NK-92 (cell line): ENCODE results near the gene OPCML.

Source experiments
- DNase-seq: peaks from one replicate; lab custom pipeline; 2025; ENCODE audit not compliant: unreplicated experiment; lab: John Stamatoyannopoulos, UW

The OPCML gene

DNA sequence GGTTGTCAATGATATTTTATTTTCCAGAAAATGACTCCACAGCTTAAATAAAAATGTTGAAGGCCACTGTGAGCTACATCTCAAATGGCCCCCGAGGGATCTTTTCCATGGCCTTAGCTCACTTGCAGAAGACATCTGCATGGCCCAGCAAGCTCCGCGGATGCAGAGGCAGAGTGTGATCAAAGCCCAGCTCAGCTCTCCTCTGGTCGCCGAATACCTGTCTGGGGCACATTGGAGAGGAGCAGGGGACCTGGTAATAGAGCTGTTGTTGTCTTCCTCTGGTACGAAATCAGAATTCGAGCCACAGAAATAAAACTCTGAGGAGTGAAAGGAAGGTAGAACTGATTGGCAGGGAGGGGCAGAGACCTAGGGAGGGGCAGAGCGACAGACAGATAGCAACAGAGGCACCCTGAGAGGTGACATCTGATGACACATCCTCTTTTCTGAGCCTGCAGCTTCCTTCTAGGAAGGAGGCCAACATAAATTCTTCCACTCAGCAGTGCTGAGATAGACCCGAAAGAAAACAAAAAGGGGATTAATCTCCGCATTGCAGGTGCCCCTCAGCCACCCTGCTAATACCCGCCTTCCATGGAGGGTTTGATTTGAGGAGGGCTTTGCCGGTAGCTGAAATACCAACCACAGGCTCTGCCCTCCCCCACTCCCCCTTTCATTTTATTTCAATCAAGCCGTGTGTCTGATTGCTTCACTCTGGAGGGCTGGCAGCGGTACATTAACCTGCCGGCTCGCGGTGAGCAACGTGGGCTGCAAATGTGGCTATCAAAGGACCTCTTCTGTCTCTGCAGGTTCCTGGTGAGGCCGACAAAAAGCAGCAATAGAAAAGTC lies 759.4 kb downstream of the OPCML start:
- DNase-seq: no peak

DNA sequence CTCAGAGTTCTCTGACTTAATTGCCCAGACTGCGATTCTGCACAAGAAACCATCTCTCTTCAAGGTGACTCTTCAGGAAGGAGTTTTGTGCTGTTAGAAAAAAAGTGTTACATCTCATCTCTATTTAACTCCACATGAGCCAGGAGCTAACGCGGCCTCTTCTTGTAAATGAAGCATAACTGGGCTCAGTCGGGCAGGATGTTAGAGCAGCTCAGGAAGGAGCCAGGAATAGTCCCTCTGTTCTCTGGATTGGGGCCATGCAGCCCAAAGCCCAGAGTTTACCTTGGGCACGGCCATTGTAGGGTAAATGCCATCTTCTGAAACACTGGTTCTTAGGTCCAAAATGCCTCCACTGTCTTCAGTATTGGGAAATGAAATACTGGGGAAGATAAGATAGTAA lies 760.6 kb downstream of the OPCML start:
- no peak for DNase-seq

DNA sequence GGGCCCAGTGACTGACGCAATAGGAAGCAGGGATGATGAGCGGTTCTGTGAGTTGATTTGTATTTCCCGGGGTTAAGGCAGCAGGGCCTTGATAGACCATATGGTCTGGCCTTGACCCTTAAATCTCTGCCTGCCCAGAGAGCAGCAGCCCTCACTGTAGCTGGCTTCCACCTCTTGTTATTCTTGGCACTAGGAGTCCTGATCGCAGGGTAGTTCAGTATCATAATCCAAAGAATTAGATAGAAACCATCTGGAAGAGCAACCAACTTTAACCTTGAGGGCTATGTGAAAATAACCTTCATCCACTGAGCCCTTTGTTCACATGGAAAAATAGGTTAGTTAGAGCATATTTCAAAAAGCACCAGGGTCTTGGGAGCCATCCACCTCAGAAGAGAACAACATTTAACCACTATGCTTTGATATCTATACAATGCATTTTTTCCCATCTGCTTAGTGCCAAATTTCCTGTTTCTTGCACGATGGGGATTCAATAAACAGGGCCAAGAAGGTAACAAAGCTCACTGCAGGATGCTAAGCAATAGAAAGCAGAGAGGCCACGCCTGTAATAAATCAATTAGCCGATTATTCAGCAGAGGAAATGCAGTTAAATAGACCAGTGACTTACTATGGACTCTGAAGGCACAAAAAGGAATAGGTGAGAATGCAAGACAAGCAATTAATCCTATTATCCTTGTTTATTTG lies 761.3 kb downstream of the OPCML start:
- DNase-seq: no peak

DNA sequence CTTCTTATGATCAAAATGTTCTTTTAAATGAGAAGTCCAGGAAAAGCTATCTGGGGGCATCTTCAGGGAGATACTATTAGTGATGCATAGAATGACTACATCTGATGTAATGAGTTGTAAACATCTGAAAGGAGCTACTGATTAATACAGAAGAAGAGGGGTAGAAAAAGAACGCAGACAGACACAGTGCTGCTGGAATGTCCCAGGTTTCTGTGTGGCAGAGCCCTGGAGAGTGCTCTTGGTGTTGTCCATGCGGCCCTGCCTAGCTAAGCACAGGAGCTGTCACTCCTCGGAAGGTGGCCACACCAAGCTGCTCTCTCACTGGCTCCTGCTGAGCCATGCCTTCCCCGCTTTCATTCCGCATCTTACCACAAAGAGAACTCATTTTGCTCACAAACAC lies 768.8 kb downstream of the OPCML start:
- DNase-seq: no peak

DNA sequence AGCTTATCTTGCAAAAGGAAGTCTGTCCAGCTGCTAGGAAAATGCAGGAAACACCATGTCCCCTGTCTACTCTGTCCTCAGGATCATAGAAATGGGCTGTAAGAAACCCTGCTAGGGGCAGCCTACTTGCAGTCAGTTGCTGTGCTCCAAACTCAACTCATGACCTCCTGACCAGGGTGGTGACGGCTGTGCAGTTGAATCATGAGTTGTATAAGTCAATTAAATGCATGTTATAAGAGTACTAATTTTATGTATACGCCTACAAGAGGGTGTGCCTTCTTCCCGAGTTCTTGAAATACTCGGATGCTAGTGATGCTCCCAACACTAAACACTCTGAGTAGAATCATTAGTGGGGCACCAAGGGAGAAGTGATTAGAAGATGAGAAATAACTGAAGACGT lies 776.4 kb downstream of the OPCML start:
- DNase-seq: no peak

DNA sequence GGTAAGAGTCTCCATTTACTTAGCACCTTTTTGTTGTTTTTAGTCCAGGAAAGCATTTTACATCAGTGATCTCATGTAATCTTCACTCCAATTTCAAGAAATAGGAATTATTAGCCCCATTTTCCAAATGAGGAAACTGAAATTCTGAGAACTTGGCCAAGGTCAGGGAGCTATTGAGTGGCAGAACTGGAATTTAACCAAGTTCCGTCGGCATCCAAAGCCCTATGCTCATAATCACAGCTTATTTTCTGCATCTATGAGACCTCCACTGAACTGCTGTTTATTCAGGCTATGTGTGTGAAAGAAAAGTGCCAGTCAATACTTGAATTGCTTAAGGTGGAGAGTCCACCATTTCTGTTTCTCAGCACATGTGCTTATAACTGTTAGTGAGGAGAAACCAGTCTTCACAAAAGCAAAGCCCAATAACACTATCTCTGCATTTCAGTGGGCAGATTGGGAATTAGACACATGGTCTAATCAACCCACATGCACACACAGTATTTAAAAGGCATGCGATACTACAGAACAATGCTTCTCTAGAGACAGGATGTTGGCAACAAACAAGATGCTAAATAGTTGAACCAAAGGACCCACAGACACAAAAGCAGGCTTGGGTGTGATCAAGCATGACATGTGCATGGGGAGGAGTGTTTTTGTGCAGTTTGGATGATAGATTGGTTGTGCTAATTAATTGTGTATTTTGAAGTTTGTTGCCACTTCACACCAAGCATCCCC lies 780.6 kb downstream of the OPCML start:
- no peak for DNase-seq

DNA sequence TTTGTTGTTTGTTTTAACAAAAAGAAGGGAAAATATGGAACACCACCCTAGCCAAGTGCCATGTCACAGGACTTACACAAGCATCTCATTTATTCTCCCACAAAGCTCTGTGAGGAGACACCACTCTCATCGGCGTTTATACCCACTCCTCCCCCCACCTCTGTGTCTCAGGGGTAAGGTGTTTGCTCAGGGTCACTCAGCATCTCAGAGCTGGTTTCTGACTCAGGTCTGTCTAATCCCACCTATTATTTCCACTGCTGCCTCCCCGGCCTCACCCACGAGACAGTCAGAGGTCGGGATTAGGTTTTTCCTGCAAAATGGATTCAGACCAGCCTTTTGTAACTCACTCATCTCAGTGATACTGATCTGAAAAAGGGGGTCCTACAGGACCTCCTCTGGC lies 786.0 kb downstream of the OPCML start:
- no peak for DNase-seq

DNA sequence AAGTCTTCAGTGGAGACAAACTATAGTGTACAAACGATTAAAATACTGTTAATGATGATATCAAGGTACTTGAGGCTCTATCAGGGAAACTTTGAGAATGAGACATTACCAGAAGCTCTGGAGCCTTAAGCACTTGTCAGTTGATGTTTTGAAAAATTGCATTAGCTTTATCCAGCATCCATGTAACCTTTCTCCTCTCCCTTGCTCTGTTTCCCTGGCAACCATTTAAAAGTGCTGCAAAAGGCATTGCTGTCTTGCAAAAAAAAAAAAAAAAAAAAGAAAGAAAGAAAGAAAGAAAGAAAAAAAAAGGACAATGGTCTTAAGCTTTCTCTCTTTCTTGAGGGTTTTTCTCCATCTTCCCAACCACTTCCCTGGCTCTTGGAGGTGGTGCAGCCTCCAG lies 787.0 kb downstream of the OPCML start:
- DNase-seq: no peak

DNA sequence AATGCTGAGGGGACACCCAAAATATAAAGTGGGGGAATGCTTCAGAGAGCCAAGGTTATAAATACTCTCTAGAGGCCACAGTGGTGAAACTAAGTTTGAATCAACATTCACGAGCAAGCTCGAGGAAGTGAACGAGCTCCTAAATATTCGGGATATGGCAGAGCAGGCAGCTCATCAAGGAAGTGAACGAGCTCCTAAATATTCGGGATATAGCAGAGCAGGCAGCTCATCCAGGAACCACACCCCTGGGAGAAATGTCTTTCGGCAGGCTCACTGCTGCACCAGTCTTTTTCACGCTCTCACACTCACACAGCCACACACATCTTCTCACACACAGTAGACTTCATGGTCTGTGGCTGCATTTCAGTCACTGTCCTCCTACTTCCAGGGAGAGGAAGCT lies 787.5 kb downstream of the OPCML start:
- DNase-seq: no peak

DNA sequence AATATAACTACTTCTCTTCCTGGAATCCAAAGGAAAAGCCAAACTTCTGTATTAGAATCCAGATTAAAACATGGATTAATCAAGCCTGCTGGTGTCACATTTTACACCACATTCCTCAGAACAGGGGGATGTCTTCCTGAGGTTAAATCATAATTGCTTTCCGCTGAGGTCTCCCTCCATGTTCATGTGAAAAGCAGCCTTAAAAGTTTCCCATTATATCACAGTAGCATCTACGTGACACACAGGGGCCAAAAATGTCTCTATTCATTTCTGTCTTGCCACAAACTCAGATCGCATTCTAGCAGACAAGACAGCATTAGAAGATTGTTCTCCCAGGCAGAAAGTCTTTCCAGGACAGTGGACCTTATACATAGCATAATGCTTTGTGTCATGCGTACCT lies 788.7 kb downstream of the OPCML start:
- no peak for DNase-seq

DNA sequence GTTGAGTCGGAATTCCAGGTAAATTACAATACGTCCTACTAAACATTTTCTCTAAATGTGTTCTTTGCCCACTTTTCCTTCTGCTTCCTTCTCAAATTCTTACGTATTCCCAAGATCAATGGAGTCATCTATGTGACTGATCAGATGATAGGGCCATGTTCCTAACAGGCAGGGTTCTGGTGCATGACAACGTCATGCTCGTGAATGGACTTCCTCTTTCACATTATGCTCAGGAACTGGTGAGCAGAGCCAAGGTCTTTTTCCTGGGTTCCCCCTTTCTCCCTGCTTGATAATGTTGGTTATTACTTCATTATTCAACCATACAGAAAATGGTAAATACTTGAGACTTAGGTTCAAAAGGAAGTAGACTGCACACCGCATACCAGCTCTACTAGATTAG lies 789.4 kb downstream of the OPCML start:
- no peak for DNase-seq

DNA sequence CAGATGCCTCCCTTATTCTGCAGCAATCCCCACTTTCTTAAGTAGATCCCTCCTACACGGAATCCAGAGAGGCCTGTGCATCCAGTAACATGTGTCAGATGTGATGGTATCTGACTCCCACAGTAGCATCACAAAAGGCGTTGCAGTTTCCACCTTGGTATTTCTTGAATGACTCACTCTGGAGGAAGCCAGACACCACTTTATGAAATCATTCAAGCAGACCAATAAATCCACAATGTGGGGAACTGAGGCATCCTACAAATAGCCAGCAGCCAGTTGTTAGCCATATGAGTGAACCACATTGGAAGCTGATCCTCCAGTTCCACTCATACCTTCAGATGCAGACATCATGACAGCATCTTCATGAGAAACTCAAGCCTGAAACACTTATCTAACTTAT lies 798.1 kb downstream of the OPCML start:
- DNase-seq: no peak

DNA sequence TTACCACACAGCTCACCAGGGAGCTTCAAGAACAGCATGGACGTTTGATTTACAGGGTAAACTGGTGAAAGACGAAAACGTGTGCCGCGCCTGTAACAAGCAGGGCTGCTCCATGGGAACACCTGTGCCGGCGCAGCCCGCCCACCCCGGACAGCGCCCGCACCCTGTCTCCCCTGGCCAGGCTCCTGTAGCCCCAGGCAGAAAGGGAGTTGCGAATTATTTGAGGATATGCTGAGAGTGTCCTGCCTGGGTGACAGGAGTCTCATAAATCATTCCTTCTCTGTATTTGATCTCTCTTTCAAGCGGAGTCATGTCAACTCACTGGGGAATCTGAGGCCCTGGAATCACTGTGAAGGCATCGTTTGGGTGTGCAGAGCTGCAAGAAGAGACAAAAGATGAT lies 804.3 kb downstream of the OPCML start:
- no peak for DNase-seq

DNA sequence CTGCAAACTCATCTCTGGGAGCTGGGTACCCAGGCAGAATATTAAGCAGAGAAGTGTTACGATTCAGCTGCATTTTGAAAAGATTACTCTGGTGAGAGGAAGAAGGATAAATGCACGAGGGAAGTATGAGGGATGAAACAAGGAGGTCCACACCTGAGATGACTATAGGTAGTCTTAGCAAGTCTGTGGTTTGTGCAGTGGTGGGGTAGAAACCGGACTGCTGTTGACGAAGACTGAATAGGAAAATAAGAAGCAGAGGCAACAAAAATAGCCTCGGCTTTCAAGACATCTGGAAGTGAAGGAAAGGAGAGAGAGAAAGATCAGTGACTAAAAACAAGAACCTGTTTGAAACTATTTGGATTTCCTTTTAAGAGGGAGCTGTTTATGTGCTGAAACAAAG lies 810.8 kb downstream of the OPCML start:
- DNase-seq: no peak

DNA sequence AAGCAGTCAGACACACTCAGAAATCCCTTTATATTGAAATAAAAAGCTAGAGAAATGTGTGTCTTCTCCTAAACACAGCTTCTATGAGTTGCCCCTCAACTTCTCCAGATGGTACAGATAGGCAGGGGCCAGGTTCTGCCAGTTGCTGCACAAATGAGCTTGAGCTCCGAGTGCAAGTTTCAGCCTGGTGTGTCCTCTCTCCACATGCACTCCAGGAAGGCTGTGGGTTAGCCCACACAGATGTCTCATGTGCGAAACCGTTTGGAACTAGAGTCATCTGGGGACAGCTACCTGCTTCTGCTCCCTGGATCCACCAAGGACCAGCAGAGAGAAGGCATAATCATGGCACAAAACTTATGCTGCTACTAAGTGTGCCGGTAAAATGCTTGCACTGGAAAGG lies 812.6 kb downstream of the OPCML start:
- no peak for DNase-seq

DNA sequence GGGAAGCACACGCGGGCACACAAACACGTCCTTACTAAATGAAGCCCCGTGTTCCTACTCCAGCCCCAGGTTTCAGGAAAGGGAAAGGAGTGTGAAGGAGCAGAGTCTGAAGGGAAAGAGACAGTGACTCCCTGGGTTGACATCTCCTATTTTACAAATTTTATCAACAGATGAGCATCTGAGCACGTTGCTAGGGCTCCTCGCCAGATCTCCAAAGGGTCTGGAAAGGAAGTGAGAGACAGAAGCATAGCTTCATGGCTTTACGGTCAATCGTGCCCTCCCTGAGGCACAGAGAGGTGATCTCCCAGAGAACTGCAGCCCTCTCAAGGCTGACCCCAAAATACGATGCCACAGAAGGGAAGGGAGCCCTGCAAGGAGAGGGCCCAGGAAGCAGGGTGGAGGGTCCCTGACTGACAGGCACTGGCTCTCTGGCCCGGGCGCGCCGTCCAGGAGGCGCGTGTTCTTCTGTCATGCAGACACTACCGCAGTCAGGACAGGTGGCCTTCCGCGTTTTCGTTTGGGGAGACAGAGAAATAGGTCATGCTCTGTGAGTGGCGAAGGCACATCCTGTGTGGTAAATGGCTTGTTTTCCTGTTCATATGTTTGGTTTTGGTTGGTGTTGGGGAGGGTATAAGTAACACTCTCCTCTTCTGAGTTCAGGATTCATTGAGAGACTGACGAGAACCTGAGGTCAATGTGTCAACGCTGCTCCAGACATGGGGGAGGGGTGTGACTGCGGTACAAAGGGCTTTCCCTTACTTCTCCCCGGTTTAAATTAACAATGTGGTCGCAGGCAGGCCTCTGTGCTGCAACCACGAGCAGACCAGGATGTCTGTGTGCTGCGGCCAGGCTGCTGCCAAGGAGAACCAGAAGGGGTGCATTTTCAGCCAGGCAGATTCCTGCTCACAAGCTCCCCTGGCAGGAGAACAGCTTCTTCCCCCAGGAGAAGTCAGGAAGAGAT lies 813.3 kb downstream of the OPCML start:
- DNase-seq: no peak

DNA sequence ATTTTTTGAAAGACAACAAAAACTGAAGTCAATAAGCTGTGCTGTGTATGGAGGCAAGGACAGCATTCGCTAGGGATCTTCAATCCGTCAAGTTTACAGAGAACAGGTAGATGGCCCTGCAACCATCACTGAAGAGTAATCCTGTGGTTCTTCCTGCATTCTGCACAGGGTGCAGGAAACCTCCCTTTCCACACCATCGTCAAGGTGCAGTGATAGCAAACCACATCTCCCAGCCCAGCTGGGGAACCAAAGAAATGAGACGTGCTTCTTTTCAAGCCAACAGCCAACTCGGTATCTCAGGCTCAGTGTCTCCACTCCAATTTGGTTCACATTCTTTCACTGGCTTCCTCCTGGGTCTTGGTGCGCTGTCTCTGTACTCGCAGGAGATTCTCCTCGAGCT lies 814.5 kb downstream of the OPCML start:
- no peak for DNase-seq

DNA sequence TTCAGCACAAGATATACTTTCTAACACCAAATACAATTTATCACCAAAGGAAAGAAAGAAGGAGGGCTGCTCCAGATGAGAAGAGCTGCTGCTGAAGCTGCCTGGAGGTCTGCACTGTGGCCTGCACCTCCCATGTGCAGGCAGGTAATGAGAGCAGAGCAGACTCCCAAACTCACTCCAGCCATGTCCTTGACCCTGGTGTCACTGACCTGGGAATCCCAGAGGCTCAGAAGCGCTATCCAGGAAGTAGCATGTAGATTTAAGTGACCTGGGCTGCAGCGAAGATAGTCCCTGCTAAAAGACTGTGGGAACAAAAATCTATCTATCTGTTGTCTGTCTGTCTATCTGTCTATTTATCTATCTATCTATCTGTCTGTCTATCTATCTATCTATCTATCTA lies 816.3 kb downstream of the OPCML start:
- no peak for DNase-seq

DNA sequence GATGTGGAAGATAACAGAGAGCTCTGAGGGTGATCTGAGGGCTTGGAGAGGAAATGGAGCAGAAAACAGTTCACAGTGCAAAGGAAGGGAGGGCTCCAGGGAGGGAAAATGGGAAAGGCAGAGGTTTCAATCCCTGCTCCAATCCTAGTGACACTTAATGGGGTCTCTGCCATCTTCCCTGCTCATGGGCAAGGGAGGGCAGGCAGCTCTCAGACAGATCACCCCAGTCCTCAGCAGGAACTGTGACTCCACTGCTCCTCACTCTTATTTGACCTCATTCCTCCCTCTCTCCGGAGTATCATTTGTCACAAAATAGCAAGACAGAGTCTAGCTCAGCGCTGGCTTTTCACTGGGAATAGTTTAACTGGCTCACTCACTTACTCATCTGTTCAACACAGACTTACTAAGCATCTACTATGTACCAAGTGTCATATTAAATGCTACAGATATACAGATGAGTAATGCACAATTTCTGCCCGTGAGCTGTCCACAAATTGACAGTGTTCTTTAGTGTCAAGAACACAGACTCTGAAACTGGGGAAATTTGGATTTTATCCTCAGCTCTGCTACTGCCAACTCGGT lies 817.4 kb downstream of the OPCML start:
- no peak for DNase-seq

DNA sequence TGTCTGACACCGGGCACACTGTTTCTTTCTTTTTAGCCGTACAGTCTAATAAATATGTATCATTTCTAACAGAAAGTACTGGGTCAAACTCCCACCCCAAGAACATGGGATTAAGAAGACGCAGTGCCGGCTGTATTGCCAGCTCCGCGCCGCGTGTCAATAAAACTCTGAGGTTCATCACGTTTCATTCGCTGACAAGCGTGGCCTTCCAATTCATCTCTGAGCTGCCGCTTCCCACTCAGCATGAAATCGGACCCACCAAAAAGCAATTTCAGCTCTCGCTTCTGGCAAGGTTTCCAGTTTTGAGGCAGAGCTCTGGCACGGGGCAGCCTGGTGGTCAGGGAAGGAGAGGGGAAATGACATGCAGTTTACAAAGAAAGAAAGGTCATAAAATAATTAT lies 819.8 kb downstream of the OPCML start:
- DNase-seq: no peak
